HG03521 (cell line): Measurements from ENCODE around the gene PSMG4.

Experiments used
- ATAC-seq: cut with Tn5 transposase; IDR thresholded peaks from one replicate; pipeline ENCODE4 v1.9.1; 2021; ENCODE audit warnings: mild to moderate bottlenecking, moderate library complexity; ENCODE audit not compliant: unreplicated experiment

PSMG4 gene

DNA sequence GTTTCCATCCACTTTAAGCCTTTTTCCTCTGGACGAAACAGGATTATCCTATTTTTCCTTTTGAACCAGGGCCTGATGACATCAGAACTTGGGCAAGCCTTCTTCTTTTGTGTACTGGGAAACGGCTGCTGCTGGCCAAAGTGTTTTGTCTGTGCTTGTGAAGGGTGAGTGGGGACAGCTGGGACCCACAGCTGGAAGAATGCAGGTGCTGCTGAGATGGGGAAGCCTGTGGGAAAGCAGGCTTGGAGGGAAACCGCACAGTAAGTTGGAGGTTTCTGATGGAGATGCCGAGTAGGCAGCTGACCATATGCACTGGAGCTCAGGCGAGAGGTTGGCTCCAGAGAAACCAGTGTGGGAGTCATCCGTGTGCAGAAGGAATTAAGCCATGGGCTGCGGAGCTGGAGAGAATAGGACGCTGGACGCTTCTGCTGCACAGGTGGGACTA lies 8.5 kb upstream of the PSMG4 start:
- no peak for ATAC-seq

DNA sequence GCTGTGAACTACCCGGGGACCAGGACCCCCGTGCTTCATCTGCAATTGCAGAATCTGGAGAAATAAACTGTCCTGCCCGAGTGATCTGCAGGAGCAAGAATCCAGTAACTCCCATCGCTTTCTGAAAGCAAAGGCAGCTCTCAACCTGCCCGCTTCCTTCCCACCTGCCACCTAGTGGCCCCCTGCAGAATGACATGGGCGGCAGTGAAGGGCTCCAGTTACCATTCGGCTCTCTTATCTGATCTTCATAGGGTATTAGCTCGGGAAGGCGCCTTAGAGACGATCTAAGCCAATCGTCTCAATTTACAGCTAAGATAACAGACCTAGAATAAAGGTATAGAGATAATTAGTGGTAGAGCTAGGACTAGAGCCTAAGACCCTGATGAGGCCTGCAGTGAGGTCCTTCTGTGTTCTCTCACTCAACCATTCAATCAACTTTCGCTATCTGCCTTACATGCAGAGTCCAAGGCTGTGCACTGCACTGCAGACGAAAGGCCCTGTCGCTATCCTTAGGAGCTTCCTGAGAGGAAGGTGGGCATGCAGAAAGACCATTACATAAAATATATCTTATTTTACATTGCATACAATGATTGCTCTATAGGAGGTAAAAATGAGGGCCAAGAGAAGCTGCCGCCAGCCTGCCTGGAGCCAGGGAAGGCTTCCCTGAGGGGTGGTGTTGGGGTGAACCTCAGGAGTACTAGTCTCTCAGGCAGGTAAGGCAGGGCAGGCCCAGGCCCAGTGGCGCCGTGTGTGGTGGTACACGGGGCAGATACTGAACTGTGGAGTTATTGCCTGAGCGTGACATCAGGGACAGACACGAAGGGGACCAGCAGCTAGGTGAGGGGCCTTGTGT lies 7.1 kb upstream of the PSMG4 start:
- peak; percentile 71 for ATAC-seq

DNA sequence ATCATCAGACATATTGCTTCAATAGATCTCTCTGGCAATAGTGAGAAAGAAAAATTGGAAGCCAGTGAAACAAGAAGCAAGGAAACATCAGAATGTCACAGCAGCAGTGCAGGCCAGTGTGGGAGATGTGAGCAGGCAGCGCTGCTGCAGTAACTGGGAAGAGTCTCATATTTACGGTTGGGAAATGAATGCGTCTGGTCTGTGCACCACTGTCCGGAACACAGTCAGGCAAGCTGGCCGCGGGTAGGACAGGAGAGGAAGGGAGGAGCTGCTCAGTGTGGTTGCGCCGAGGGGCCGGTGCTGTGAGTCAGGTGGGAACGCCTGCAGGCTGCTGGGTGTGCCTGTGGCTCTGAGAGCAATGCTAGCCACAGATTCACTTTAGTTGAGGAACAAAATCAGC lies 6.4 kb upstream of the PSMG4 start:
- no peak for ATAC-seq

DNA sequence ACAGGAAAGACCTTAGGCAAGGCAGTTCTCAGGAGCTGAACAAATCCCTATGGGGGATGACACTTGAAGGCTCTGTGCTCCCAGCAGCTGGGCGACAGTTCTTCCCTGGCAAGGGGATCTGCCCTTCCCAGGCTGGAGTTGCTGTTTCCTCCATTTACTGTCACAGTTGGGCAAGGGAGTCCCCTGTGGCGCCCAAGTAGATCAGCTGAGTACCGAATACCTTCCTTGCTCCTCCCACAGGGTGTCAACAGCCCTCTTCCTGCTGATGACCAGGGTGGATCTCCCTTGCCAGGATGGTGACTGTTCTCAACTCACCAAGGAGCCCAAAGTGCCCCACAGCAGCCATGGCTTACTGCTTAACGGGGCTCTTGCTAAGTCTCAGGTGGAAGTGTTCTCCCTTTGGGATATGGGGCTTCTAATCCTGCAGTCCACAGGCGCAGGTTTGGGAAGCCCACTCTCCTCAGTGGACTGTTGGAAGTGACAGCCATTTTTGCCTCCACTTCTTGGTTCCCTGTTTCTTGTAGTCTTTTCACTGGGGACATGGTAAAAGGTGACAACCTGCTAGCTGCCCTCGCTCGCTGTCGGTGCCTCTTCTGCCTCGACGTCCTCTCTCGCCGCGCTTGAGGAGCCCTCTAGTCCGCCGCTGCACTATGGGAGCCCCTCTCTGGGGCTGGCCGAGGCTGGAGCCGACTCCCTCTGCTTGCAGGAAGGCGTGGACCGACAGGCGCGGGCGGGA lies 5.7 kb upstream of the PSMG4 start:
- no peak for ATAC-seq

DNA sequence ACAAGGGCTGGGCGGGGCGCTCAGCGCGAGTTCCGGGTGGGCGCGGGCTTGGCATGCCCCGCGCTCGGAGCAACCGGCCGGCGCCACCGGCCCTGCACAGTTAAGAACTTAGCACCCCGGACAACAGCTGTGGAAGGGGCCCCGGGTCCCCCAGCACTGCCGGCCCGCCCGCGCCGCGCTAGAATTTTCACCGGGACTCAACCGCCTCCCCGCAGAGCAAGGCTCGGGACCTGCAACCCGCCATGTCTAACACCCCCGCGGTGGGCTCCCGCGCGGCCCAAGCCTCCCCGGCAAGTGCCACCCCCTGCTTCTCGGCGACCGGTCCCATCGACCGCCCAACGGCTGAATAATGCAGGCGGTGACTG lies 5.2 kb upstream of the PSMG4 start:
- no peak for ATAC-seq

DNA sequence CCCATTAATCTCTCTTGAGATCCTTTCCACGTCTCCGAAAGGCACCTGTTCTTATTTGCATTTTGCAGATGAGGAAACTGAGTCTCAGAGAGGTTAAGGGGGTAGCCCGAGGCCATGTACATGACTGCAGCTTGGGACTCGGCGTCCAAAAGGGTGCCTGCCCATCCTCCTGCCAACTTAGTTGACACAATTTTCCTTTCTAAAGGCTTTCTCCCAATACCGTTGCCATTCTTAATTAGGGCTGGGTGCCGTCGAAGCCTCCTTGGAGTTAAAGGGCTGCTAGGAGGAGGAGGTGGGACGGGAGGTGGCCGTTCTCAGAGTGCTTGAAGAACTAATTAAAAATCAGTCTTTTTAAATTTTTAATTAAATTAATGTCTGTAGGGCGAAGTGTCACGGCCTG lies 546 bp upstream of the PSMG4 start:
- ATAC-seq = no peak

DNA sequence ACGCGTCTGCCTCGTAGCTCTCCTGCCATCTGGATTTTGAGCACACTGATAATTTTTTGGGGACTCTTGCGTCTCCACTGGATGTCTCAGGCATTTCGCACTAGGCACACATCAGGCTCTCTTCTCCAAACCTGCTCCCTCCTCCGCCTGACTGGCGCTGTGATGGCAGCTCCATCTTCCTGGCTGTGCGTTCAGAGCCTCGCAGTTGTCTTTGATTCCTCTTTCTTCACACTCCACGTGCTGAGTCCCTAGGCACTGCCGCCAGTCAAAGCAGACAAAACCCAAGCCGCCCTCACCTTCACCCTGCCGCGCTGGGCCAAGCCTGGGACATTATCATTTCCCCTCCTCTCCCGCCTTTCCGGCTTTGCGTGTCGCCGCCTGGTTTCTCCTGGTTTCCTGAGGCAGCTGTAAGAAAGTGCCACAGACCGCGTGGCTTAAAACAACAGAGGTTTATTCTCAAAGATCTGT lies 778 bp downstream of the PSMG4 start:
- ATAC-seq = peak; percentile 23

DNA sequence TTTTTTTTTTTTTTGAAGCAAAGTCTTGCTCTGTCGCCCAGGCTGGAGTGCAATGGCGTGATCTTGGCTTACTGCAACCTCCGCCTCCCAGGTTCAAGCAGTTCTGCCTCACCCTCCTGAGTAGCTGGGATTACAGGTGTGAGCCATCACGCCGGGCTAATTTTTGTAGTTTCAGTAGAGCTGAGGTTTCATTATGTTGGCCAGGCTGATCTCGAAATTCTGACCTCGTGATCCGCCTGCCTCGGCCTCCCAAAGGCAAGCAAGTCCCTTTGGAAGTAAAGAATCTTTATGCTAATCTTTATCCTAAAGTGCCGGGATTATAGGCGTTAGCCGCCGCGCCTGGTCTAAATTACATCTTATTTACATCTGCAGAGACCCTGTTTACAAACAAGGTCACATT lies 1.5 kb downstream of the PSMG4 start:
- ATAC-seq = no peak

DNA sequence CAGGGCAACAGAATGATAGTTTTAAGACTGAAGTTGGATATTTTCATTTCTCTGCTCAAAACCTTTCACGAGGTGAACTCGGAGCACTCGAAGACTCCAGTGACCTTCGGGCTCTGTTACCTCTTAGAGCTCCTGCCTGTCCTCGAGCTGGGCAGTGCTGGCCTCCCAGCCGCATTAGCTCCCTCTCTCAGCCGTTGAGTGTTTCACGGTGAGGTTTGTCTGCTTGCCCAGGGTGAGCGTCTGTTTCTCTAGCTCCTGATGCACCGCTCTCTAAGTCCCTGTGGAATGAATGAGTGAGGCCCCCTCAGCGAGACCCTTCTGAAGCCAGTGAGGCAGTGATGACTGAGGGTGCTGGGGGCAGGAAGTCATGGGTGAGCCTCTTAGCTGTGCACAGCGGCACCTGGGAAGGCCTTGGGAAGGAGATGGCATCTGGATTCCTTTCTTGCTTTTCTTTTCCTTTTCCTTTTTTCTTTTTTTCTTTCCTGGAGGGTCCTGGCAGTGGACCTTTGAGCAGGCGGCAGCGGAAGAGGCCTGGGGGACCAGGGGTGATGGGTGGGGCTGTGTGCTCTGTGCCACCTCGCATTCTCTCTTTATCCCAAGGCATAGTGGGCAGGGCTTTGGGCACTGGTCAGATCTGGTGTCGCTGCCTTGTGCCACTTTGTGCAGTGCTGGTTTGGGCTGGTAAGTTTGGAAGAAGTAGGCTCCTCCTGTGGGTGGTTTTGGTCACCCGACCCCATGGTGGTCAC lies 2.2 kb downstream of the PSMG4 start:
- ATAC-seq = no peak

DNA sequence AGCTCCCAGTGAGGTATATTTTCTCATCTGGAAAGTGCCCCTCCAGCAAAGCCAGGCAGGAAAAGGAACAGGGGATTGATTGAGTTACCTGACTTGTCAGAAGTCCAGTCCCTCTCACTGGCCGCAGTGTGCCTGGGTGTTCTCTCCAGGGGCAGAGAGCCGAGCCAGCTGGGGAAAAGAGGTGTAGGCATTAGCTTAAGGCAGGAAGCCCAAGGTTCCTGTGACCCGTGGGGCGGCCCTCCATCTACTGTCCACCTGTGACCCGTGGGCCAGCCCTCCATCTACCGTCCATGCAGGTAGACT lies 2.7 kb downstream of the PSMG4 start:
- ATAC-seq = no peak

DNA sequence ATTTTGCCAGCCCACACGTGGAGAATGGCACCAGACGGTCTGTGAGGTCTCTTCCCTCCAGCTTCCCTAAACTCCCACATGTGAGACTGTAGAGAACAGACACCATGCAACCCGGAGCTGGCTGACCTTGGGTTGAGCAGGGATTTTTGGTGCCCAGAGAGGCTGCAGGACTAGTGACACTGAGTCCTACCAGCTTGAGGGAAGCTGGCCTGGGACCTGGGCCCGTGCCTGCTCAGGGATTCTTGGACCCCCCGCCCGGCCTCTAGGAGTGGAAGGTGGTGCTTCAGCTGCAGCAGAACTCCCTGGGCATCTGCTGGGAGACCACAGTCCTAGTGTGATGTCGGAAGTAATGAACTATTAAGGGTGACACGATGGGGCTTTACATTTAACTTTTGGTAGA lies 3.2 kb downstream of the PSMG4 start:
- ATAC-seq = no peak

DNA sequence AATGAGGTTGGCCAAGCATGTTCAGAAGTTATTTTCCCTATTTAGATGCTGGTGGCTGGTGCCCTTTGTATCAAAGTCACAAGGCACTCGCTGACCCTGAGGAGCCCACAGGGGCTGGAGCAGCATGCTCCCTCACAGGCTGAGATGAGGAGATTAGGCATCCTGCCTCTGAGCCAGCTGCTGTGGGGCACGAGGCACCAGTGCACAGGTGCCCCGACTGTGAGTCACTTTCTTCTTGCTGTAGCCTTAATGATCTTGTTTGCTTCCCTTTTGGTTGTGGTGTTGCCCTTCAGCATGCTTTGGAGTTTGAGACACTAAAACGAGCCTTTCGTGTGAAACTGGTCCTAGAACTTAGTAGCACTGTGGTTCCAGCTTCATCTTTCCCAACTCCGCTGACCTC lies 4.3 kb downstream of the PSMG4 start:
- ATAC-seq = no peak

DNA sequence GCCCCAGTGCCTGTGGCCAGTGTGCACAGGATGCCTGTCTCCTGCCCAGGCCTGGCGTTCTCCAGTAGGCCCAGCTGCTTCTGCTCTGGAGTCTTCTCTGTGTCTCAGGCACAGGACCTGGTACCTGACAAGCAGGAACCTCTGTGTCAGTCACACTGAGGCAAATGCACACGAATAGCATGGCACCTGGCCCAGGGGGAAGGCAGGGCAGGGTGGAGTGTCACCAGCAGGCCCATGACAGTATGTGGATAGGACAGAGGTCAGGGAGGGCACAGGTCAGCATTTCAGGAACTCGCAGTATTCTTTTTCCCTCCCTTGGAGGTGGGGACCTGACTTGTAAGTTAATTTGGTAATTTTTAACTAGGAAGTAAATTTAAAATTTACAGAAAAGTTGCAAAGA lies 5.6 kb downstream of the PSMG4 start:
- no peak for ATAC-seq

DNA sequence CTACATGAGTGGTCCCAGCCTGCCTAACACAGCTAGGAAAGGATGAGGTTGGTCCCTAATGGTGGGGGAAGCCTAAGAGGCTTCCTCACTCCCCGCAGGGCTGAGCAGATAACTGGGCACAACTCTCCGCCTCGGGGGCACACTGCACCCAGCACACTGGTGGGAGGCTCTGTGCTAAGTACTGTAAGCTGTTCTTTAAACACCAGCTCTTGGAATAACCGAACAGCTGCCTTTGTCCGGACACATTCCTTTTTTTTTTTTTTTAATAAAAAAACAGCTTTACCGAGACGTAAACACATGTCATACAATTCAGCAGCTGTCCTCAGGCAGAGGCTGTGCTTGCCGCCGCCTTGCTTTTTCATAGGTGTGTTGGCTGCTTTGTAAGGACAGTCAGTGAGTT lies 6.9 kb downstream of the PSMG4 start:
- ATAC-seq = no peak

DNA sequence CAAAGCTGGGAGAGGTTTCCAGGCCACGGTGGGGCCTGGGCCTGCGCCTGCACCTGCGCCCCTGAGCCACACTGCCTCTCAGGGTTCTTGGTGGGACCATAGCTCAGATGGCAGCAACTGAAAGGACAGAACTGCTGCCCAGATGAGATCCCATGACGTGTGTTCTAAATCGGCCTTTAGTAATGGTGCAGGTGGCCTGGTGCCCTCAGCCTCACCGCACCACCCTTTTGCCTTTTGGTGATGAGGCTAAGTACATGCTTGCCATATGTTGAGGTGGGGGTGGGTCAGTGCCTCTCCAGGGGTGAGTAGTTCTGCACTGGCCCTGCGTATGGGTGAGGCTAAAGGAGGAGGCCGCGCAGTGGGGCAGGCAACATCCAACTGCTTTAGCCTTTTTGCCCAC lies 7.4 kb downstream of the PSMG4 start:
- ATAC-seq = no peak

DNA sequence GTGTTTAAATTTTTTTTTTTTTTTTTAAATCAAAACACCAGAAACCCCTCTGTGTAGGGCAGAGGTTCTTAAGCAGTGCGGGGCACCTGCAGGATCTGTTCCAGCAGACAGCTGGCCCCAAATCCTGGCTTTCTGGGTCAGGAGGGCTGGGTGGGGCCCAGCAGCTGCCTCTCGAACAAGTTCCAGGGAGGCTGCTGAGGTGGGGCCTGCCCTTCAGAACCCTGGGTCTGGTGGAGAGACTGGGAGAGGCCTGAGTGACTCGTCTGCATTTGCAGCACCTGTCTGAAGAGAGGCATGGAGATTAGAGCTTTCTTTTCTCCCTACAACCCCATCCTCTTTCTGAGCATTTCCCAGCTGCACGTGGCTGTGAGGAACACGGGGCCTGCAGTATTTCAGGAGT lies 8.4 kb downstream of the PSMG4 start:
- no peak for ATAC-seq

DNA sequence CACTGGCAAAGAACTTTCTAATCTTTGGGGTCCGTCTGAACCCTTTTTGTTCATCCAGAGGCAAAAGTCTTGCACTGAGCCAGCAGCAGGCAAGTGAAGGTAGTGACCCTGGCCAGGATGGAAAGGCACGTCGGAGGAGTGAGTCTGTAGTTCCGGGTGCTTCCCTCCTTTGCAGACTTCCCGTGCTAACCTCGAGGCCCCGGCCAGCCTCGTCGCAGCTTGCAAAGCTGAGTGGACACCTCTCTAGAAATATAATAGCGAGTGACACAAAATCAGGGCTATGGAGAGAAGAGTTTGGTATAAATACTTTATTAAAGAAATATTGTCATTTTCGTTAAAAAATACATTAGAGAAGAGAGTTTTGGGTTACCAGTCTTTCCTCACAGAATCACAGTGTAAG lies 9.9 kb downstream of the PSMG4 start:
- ATAC-seq = no peak

DNA sequence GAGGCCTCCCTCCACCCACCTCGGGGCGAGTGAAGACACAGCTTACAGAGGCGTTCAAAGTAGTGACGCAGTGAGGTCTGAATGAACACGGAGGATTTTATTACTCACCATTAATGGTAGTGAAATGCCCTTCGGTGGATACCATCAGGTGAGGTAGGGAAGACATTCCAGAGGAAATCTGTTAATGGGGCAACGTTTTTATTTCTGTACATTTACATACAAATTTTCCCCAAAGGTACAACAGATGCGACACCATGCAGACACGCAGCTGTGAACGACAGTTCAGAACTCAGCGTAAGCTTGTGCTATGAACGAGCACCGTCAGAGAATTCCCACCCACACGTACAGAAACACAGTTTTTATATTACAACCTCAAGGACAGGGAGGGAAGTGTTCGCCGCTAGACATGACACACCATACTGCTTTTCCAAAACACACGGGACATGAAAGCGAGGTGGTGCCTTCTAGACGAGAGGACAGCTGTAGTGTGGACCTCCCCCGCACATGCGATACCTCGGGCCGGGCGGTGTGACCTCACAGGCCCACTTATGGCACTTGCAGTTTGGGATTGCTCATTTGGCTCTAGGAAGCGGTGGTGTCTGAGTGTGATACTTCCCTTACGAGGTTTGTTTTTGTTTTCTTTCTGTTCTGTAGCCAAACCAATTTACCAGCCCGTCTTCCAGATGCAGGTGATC lies 10.7 kb downstream of the PSMG4 start:
- ATAC-seq = no peak

DNA sequence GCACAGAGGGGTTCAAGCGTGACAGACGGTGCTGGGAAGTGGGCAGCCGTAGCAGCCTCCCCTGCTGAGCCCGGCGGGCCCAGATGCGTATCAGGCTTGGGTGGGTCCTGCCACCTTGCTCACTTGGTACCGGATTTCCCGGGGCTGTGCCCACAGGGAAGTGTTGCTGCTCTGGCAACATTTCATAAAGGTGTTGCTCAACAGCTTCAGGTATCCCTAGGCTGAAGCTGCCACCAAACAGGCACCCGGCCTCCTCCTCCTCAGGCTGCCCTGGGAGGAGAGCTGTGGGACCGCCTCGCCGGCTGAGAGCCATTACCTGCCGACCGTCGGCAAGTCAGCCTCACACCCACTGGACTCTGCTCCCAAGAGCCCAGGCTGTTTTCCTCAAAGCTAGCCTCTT lies 11.5 kb downstream of the PSMG4 start:
- no peak for ATAC-seq

DNA sequence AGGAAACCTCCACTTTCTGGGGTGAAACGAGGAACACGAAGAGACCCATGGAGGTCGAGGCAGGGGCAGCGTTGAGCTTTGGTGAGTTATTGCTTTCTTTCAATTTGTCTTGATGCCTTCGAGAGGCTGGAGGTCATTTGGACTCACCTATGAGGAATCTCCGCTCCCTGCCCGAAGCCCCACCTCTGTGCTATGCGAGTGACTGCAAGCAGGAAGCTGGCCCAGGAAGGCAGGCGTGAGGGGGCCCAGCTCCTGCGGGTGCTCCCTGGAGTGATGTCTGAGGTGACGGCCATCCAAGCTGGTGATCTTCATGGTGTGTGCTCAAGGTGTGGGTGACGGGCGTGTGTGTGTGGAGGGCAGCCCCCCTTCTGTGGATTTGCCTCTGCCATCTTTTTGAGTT lies 13.0 kb downstream of the PSMG4 start:
- no peak for ATAC-seq

DNA sequence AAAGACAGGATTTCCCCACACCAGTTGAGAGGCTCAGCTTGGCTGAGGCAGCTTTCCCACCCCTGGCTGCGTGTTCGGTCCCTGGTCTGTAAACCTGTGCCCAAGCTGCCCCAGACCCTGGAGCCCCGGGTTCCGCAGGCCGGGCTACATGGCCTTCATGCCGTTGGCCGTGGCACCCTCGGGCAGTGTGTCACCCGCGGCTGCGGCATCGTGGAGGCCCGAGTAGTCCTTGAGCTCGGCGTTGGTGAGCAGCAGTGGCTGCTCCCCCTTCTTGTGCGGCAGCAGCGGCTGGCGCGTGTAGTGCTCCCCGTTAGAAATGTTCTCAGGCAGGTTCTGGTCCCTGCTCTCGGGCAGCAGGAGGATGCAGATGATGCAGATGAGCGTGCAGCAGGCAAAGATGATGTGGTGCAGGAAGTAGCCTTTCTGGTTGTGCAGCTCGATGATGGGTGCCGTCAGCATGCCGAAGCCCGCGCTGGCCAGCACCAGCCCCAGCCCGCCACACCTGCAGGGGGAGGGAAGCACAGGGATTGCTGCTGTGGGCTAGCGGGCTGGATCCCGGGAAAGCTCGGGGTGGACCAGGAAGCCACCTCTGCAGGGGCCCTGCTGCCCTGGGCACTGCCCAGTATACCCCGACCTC lies 14.3 kb downstream of the PSMG4 start:
- ATAC-seq = no peak
